Peyer's patch (tissue), 4 donors: ENCODE data around the gene PLEKHG1.

ENCODE experiments used
- CTCF ChIP-seq, 6 experiments: fragments of 450-650 bp in 4 of 6; fragments of 200-600 bp in 2 of 6; sonication (generic) in 1 of 6; IDR thresholded peaks; one replicate each; pipeline ENCODE4 v1.5.1; 2017 to 2019; ENCODE audit warnings: antibody characterized with exemption in 6 of 6, mild to moderate bottlenecking in 3 of 6, moderate library complexity in 1 of 6
- POLR2A ChIP-seq, 2 donors: fragments of 450-650 bp; IDR thresholded peaks; one replicate each; pipeline ENCODE4 v1.5.1; 2017; ENCODE audit warnings: antibody characterized with exemption in 2 of 2, mild to moderate bottlenecking in 2 of 2, moderate library complexity in 2 of 2

DNA sequence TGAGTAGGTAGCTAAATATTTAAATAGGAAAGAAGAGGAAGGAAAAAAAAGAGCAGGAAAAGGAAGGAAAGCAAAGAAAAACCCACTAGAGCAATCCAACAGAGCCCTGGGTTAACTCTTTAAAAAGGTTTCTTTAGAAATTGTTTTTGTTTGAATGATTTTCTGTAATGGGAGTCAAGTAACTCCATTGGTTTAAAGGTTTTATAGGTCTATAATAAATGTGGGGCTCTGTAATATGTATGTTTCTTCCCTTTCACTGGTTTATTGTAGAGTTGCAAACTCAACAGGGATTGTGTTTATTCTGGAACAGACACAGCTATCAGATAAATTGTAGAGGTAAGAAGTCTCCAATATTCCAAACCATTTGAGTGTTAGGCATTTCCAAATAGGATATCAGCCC is 10.9 kb downstream of the PLEKHG1 start:
- TF ChIP-seq CTCF (IDR thresholded peaks at IDR 0.05) (no peak), POLR2A (IDR thresholded peaks at IDR 0.05) (no peak)
